Putamen (tissue), 1 donor: Measurements from ENCODE around the gene UBE2V1.
"Not testable (repeated sequence)": the region's sequence is repeated elsewhere in the genome, so short reads cannot be mapped to it uniquely, and the experiment has no call there.

Experiments
- DNase-seq: peaks from one replicate; pipeline ENCODE4 v3.0.0-alpha.2; 2016; ENCODE audit warnings: low spot score

The UBE2V1 gene

GRCh38 chr20:50115041-50115512 lies 2.1 kb upstream of the UBE2V1 start:
- no peak for DNase-seq

- DNase-seq: no peak
Measured at GRCh38 chr20:50113420-50114224, 672 bp upstream of the UBE2V1 start.

GRCh38 chr20:50111829-50112495 lies 988 bp downstream of the UBE2V1 start:
- DNase-seq: no peak

GRCh38 chr20:50111120-50111828 lies 1.7 kb downstream of the UBE2V1 start:
- no peak for DNase-seq

GRCh38 chr20:50110141-50111047 lies 2.6 kb downstream of the UBE2V1 start:
- DNase-seq: no peak

GRCh38 chr20:50108556-50109235 lies 4.3 kb downstream of the UBE2V1 start:
- no peak for DNase-seq

GRCh38 chr20:50107796-50108331 lies 5.1 kb downstream of the UBE2V1 start:
- DNase-seq: no peak

GRCh38 chr20:50107086-50107660 lies 5.8 kb downstream of the UBE2V1 start:
- DNase-seq: no peak

GRCh38 chr20:50106669-50107068 lies 6.3 kb downstream of the UBE2V1 start:
- not testable (repeated sequence) for DNase-seq

GRCh38 chr20:50103464-50104107 lies 9.4 kb downstream of the UBE2V1 start:
- not testable (repeated sequence) for DNase-seq

- not testable (repeated sequence) for DNase-seq
Measured at GRCh38 chr20:50102551-50102950, 10.4 kb downstream of the UBE2V1 start.

- no peak for DNase-seq
Measured at GRCh38 chr20:50101887-50102286, 11.1 kb downstream of the UBE2V1 start.

GRCh38 chr20:50101281-50101680 lies 11.7 kb downstream of the UBE2V1 start:
- no peak for DNase-seq

GRCh38 chr20:50100552-50100951 lies 12.4 kb downstream of the UBE2V1 start:
- no peak for DNase-seq

GRCh38 chr20:50099565-50099991 lies 13.4 kb downstream of the UBE2V1 start:
- no peak for DNase-seq

- DNase-seq: no peak
Measured at GRCh38 chr20:50099113-50099512, 13.8 kb downstream of the UBE2V1 start.

GRCh38 chr20:50098259-50098658 lies 14.7 kb downstream of the UBE2V1 start:
- DNase-seq: no peak

- no peak for DNase-seq
Measured at GRCh38 chr20:50097843-50098242, 15.1 kb downstream of the UBE2V1 start.

GRCh38 chr20:50096237-50096636 lies 16.7 kb downstream of the UBE2V1 start:
- DNase-seq: no peak
